Stomach (tissue), 9 donors: ENCODE results near the gene SYNPO2. TPM values are rescaled to one million over a fixed set of nuclear protein-coding genes. Genes with fewer than 3 reads are reported as not detected.

Experiments used
- DNase-seq, 2 donors: peaks; one replicate each; pipeline versions ENCODE4 v3.0.0 to v3.0.0-alpha.2; 2013 to 2019
- H3K27ac ChIP-seq, 5 donors: fragments of 200-600 bp in 4 of 5; sonication (generic) in 4 of 5; one replicate each; pipeline ENCODE4 v1.5.1; 2013 to 2019; ENCODE audit warnings: mild to moderate bottlenecking in 1 of 5, moderate library complexity in 1 of 5
- H3K27me3 ChIP-seq, 3 donors: fragments of 200-600 bp; sonication (generic); one replicate each; pipeline ENCODE4 v1.5.1; 2017 to 2019; ENCODE audit warnings: mixed run types in 1 of 3
- H3K36me3 ChIP-seq, 4 donors: fragments of 200-600 bp; sonication (generic); 1 replicate in 3 of 4; 2 replicates in 1 of 4; pipeline ENCODE4 v1.5.1; 2016 to 2019
- H3K4me1 ChIP-seq, 4 donors: fragments of 200-600 bp; sonication (generic); one replicate each; pipeline ENCODE4 v1.5.1; 2016 to 2019
- H3K4me3 ChIP-seq, 4 donors: fragments of 200-600 bp; sonication (generic) in 3 of 4; one replicate each; pipeline ENCODE4 v1.5.1; 2016 to 2019; ENCODE audit warnings: mild to moderate bottlenecking in 1 of 4
- H3K9me3 ChIP-seq, 4 donors: fragments of 200-600 bp; sonication (generic); one replicate each; pipeline ENCODE4 v1.5.1; 2016 to 2019
- CTCF ChIP-seq, 7 experiments: fragments of 450-650 bp in 4 of 7; fragments of 200-600 bp in 3 of 7; sonication (generic) in 3 of 7; IDR thresholded peaks; one replicate each; pipeline ENCODE4 v1.5.1; 2016 to 2019; ENCODE audit warnings: antibody characterized with exemption in 7 of 7, control low read depth in 2 of 7, mild to moderate bottlenecking in 1 of 7
- EP300 ChIP-seq: sonication (generic); formaldehyde crosslinking; IDR thresholded peaks from one replicate; pipeline ENCODE4 v1.6.1; 2017; ENCODE audit warnings: antibody characterized with exemption
- POLR2A ChIP-seq, 4 donors: fragments of 450-650 bp; IDR thresholded peaks; one replicate each; pipeline ENCODE4 v1.6.1; 2016; ENCODE audit warnings: antibody characterized with exemption in 4 of 4, control low read depth in 2 of 4, mild to moderate bottlenecking in 1 of 4, moderate library complexity in 1 of 4
- POLR2AphosphoS5 ChIP-seq, 3 donors: sonication (generic); formaldehyde crosslinking; IDR thresholded peaks; one replicate each; pipeline ENCODE4 v1.6.1; 2016; ENCODE audit warnings: antibody characterized with exemption in 3 of 3
- WGBS, 5 donors: extraction: QIAGEN DNeasy Blood & Tissue Kit in 3 of 5; methylation state at CpG; one replicate each; pipeline versions ENCODE4 v1.1.5 to v1.1.7; 2013 to 2018; 5-methylcytosine and 5-hydroxymethylcytosine counted together
- intact Hi-C: fragments of 100-400 bp; cut with DNase I; formaldehyde crosslinking; loops from one replicate; pipeline ENCODE4 v1.15.1; 2023; ENCODE audit warnings: low total_unique reads
- polyA plus RNA-seq, 3 donors: library from polyadenylated mRNA; stranded (reverse); fragments of 200-250 nt; gene quantifications; one replicate each; pipeline ENCODE4 v1.2.3, GENCODE V29; 2013
- total RNA-seq, 5 donors: library from RNA; depleted of rRNA; stranded (reverse); fragments of >200 nt; gene quantifications; one replicate each; pipeline versions ENCODE4 v1.1.0 to v1.2.3, GENCODE V29; 2014 to 2016
- donor health status: healthy with polysubstance abuse.
- donor health status: Bipolar disorder and iron deficiency.
- donor health status: healthy.

The SYNPO2 gene
- total and polyA plus RNA-seq, 8 donors = 24.8 to 644 (median 150) TPM

GRCh38 chr4:118848901-118849300 is 39.8 kb upstream of the SYNPO2 start:
- intact Hi-C loops = no loop called here
- Histone ChIP-seq H3K9me3 (no peaks in the 10 kb centered on the region), H3K4me1 (peaks cover 0 to 16% (median 7%) of the 10 kb centered on the region in 4 donors), H3K27ac (no peak overlapping the region), H3K4me3 (no peak overlapping the region), H3K36me3 (no peaks in the 10 kb centered on the region), H3K27me3 (no peaks in the 10 kb centered on the region)
- DNase-seq = no peak
- no peak for TF ChIP-seq POLR2AphosphoS5 (IDR thresholded peaks at IDR 0.05)
- TF ChIP-seq POLR2A (IDR thresholded peaks at IDR 0.05) = no peak
- TF ChIP-seq CTCF (IDR thresholded peaks at IDR 0.05) = no peak
- TF ChIP-seq EP300 = no peak

- no peaks in the 10 kb centered on the region for H3K27me3 ChIP-seq
- no peaks in the 10 kb centered on the region for H3K9me3 ChIP-seq
- H3K4me1 ChIP-seq = peaks cover 0 to 16% (median 7%) of the 10 kb centered on the region in 4 donors
- H3K36me3 ChIP-seq = no peaks in the 10 kb centered on the region
- peak overlapping the region in 3 of 5 donors; percentile 44 to 54 (median 53) for H3K27ac ChIP-seq
- 93 to 98% (median 96%) methylated on average over 2 of the region's 2 CpGs for WGBS, 5 donors
- DNase-seq = no peak
- intact Hi-C loops = no loop called here
- H3K4me3 ChIP-seq = peak overlapping the region; percentile 36 to 47 (median 44)
- TF ChIP-seq CTCF (IDR thresholded peaks at IDR 0.05) (no peak), POLR2AphosphoS5 (IDR thresholded peaks at IDR 0.05) (no peak), POLR2A (IDR thresholded peaks at IDR 0.05) (no peak), EP300 (no peak)
Observed at GRCh38 chr4:118849867-118850487, 38.7 kb upstream of the SYNPO2 start.

- peak overlapping the region in 3 of 5 donors; percentile 44 to 54 (median 53) for H3K27ac ChIP-seq
- no peaks in the 10 kb centered on the region for H3K27me3 ChIP-seq
- peaks cover 0 to 16% (median 7%) of the 10 kb centered on the region in 4 donors for H3K4me1 ChIP-seq
- DNase-seq = peak in 1 of 2 donors; percentile 58
- no peaks in the 10 kb centered on the region for H3K36me3 ChIP-seq
- 25 to 49% (median 35%) methylated on average over 8 of the region's 8 CpGs for WGBS, 5 donors
- H3K9me3 ChIP-seq = no peaks in the 10 kb centered on the region
- no peak for TF ChIP-seq POLR2AphosphoS5 (IDR thresholded peaks at IDR 0.05)
- no peak for TF ChIP-seq CTCF (IDR thresholded peaks at IDR 0.05)
- no peak for TF ChIP-seq EP300
- no peak for TF ChIP-seq POLR2A (IDR thresholded peaks at IDR 0.05)
- intact Hi-C loops = no loop called here
- peak overlapping the region; percentile 36 to 47 (median 44) for H3K4me3 ChIP-seq
Observed at GRCh38 chr4:118850488-118851173, 38.0 kb upstream of the SYNPO2 start.

GRCh38 chr4:118857760-118858159 is 30.9 kb upstream of the SYNPO2 start:
- Histone ChIP-seq H3K9me3 (no peaks in the 10 kb centered on the region), H3K4me3 (no peak overlapping the region), H3K36me3 (no peaks in the 10 kb centered on the region), H3K4me1 (no peaks in the 10 kb centered on the region), H3K27ac (no peak overlapping the region), H3K27me3 (no peaks in the 10 kb centered on the region)
- DNase-seq = no peak
- TF ChIP-seq POLR2A (IDR thresholded peaks at IDR 0.05) (no peak), CTCF (IDR thresholded peaks at IDR 0.05) (no peak), EP300 (no peak), POLR2AphosphoS5 (IDR thresholded peaks at IDR 0.05) (no peak)
- WGBS, 5 donors = 67 to 77% (median 73%) methylated on average over 2 of the region's 2 CpGs
- intact Hi-C loops = no loop called here
